Mammary epithelial cell (primary cell): ENCODE results near the gene RBM46.

ENCODE experiments used
- CTCF ChIP-seq, 2 donors: IDR thresholded peaks in 1 of 2; conservative IDR thresholded peaks in 1 of 2; 2 replicates each; pipeline ENCODE4 v1.5.1; 2011 to 2012; ENCODE audit warnings: inconsistent platforms in 2 of 2, low read length in 2 of 2, mild to moderate bottlenecking in 2 of 2, control low read depth in 1 of 2, low read depth in 1 of 2; ENCODE audit not compliant: insufficient read depth in 1 of 2; ENCODE audit errors: extremely low read depth in 1 of 2
- EZH2 ChIP-seq: IDR thresholded peaks from 2 replicates; pipeline ENCODE4 v1.6.1; 2012; ENCODE audit warnings: low read length, inconsistent platforms, borderline replicate concordance

GRCh38 chr4:154818230-154818629, 37.2 kb downstream of the RBM46 start:
- no peak for TF ChIP-seq CTCF (conservative IDR thresholded peaks at IDR 0.05 in 1 of 2, IDR thresholded peaks at IDR 0.05 in 1 of 2; ENCODE audit: extremely low read depth in 1 of 2, insufficient read depth in 1 of 2, low read depth in 1 of 2, low read length in 2 of 2)
- TF ChIP-seq EZH2 = no peak
